GM12874 (cell line): ENCODE measurements around the gene IL17RE.

Experiments used
- TF ChIP-seq, protein P1 (sequence below): IDR thresholded peaks from 2 replicates; pipeline ENCODE4 v1.5.1; 2011; ENCODE audit warnings: low read depth, mild to moderate bottlenecking, control low read depth, low read length, moderate library complexity; ENCODE audit not compliant: insufficient read depth

The IL17RE gene

DNA sequence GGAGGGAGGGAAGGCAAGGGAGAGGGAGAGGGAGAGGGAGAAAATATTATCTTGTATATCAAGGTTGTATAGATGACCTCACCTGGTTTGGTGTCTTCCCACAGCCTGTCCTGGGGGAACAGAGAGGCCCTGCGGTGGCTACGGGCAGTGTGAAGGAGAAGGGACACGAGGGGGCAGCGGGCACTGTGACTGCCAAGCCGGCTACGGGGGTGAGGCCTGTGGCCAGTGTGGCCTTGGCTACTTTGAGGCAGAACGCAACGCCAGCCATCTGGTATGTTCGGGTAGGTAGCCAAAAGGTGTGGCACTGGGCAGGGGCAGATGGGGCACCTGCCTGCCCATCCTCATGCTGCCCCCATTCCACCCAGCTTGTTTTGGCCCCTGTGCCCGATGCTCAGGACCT, 38.1 kb downstream of the IL17RE start:
- TF ChIP-seq, protein P1, sequence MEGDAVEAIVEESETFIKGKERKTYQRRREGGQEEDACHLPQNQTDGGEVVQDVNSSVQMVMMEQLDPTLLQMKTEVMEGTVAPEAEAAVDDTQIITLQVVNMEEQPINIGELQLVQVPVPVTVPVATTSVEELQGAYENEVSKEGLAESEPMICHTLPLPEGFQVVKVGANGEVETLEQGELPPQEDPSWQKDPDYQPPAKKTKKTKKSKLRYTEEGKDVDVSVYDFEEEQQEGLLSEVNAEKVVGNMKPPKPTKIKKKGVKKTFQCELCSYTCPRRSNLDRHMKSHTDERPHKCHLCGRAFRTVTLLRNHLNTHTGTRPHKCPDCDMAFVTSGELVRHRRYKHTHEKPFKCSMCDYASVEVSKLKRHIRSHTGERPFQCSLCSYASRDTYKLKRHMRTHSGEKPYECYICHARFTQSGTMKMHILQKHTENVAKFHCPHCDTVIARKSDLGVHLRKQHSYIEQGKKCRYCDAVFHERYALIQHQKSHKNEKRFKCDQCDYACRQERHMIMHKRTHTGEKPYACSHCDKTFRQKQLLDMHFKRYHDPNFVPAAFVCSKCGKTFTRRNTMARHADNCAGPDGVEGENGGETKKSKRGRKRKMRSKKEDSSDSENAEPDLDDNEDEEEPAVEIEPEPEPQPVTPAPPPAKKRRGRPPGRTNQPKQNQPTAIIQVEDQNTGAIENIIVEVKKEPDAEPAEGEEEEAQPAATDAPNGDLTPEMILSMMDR: no peak

DNA sequence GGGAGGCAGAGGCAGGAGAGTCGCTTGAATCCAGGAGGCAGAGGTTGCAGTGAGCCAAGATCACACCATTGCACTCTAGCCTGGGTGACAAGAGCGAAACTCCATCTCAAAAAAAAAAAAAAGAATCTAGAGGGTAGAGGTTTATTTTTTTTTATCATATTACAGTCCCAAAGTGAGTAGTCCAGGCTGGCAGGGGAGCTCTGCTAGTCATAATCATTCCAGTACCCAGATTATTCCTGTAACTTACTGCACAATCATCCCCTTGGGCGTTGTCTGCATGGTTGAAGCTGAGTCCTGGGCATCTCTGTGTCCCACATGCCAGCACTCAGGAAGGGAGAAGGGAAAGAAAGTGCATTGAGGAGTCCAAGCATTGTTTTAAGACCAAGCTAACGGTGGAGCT, 39.5 kb downstream of the IL17RE start:
- TF ChIP-seq, protein P1: no peak

DNA sequence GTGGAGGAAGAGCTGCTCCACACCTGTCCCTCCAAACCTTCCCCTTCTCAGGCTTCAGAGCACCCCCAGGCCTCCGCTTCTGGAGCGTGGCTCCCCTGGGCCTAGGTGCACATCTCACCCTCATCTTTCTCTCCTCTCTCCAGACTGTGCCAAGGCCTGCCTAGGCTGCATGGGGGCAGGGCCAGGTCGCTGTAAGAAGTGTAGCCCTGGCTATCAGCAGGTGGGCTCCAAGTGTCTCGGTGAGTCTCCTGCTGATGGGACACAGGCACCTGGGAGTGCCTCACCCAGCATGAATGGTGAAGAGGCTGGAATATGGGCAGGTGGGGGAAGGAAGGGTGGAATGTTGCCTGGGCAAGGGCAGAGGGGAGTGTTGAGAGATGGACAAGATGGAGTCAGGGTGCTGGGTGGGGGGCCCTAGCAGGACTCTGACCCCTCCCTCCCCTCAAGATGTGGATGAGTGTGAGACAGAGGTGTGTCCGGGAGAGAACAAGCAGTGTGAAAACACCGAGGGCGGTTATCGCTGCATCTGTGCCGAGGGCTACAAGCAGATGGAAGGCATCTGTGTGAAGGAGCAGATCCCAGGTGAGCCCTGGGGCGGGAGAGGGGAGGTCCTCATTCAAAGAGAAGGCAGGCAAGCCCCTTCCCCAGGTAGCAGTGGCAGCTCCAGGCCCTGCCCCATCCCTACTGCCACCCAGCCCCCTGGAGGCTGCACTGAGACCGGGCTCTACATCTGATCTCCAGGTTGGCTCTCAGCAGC, 40.5 kb downstream of the IL17RE start:
- TF ChIP-seq, protein P1: no peak

DNA sequence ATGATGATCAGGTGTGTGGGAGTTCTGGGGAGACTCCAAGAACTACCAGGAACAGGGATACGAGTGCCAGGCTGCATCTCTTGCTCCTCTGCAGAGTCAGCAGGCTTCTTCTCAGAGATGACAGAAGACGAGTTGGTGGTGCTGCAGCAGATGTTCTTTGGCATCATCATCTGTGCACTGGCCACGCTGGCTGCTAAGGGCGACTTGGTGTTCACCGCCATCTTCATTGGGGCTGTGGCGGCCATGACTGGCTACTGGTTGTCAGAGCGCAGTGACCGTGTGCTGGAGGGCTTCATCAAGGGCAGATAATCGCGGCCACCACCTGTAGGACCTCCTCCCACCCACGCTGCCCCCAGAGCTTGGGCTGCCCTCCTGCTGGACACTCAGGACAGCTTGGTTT, 41.6 kb downstream of the IL17RE start:
- TF ChIP-seq, protein P1: no peak

DNA sequence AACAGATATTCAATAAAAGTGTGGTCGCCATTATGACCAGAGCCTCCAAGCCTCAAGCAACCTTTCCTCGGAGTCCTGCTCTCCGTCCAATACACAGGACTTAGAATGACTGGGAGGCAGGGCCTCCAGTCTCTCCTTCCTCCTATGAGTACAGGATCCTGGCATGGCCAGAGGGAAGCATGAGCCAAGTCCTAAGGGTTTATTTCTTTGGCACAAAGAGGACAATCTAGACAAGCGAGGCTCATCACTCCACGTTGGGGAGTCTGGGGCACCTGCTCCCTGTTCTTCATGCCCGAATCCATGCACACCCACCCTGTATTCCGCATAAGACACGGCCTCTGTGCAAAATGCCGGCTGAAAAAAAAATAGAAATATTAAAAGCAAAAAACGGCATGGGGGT, 42.7 kb downstream of the IL17RE start:
- TF ChIP-seq, protein P1: no peak

DNA sequence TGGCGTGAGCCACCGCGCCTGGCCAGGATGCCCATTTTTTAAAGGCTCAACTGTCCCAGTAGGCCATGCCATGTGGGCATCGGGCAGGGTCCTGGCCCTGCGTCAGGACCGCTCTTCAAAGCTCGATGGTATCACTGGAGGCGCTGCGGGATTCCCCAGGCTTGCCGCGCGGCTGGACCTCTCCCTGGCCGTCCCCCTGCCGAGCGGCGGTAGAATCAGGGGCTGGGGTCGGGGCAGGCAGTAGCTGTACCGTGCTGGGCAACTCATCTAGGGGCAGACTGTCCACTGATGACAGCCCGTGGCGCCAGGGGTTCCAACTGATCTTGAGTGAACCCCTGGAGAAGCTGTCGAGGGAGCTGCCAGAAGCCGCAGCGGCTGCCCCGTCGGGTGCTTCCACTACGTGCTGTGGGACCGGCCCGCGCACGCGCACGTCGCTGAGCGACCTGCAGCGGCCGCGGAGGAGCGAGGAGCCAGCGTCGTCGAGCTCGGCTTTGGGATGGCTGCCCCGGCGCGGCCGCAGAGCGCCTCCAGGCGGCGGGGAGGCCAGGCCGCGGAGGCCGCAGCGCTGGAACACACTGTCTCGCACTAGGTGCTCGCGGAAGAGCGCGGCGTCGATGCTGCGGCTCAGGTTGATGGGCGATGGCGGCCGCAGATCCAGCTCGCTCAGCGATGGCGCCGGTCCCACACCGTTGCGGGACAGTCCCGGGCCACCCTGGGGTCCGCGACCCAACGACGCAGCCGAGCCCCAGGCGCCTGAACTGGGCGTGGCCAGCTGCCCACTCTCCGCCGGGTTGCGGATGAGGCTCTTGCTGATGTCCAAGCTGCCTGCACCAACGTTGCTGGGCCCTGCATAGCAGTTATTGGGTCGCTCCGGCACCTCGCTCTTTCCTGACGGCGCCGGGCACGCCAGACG, 43.7 kb downstream of the IL17RE start:
- TF ChIP-seq, protein P1: peak; percentile 63
